H1 (cell line): Measurements from ENCODE around the gene FRMD3. TPM values are rescaled to one million over a fixed set of nuclear protein-coding genes. Genes with fewer than 3 reads are reported as not detected.

ENCODE experiments used
- CTCF ChIA-PET: fragments of 300-600 bp; sonication (Branson Sonifier 250); formaldehyde crosslinking; loops from one replicate; lab custom pipeline; 2021; ENCODE audit not compliant: partially characterized antibody; lab: Charles Lee
- POLR2A ChIA-PET: fragments of 300-600 bp; sonication (Branson Sonifier 250); formaldehyde crosslinking; loops from one replicate; lab custom pipeline; 2021; ENCODE audit warnings: inconsistent platforms; ENCODE audit not compliant: partially characterized antibody; lab: Charles Lee
- DNase-seq, 2 experiments: peaks; one replicate each; pipeline versions ENCODE4 v3.0.0 to v3.0.0-alpha.2; 2010 to 2022; ENCODE audit warnings: low spot score in 2 of 2, low read depth in 1 of 2, mixed read lengths in 1 of 2
- FAIRE-seq: peaks from 2 replicates; lab custom pipeline; 2011; peaks lifted over from hg19 to GRCh38; lab: Jason Lieb, UNC
- H2AFZ ChIP-seq: 2 replicates; pipeline ENCODE4 v1.8.1; 2012; ENCODE audit warnings: low read length, inconsistent platforms
- H2AK5ac ChIP-seq: 2 replicates; pipeline ENCODE4 v1.6.1; 2013; ENCODE audit warnings: low read depth, low read length
- H2BK120ac ChIP-seq: replicated peaks from 2 replicates; pipeline ENCODE3; 2013; ENCODE audit warnings: low read depth, low read length, inconsistent platforms
- H2BK12ac ChIP-seq: 2 replicates; pipeline ENCODE4 v1.6.1; 2013; ENCODE audit warnings: low read depth, low read length
- H2BK15ac ChIP-seq: 2 replicates; pipeline ENCODE4 v1.6.1; 2013; ENCODE audit warnings: low read length
- H2BK20ac ChIP-seq: 2 replicates; pipeline ENCODE4 v1.6.1; 2013; ENCODE audit warnings: low read length
- H2BK5ac ChIP-seq: 2 replicates; pipeline ENCODE4 v1.6.1; 2013; ENCODE audit warnings: low read depth, low read length
- H3K14ac ChIP-seq: 2 replicates; pipeline ENCODE4 v1.6.1; 2013; ENCODE audit warnings: inconsistent platforms; ENCODE audit not compliant: insufficient read length
- H3K18ac ChIP-seq: 2 replicates; pipeline ENCODE4 v1.6.1; 2013; ENCODE audit warnings: low read length; ENCODE audit errors: extremely low read depth
- H3K23ac ChIP-seq: 2 replicates; pipeline ENCODE4 v1.6.1; 2013; ENCODE audit warnings: inconsistent platforms; ENCODE audit not compliant: insufficient read length
- H3K23me2 ChIP-seq: 2 replicates; pipeline ENCODE4 v1.6.1; 2013; ENCODE audit warnings: low read depth, low read length
- H3K27ac ChIP-seq: 2 replicates; pipeline ENCODE4 v1.6.1; 2011; ENCODE audit warnings: low read depth, low read length, inconsistent platforms
- H3K27me3 ChIP-seq, 4 experiments: replicated peaks in 1 of 4; 1 replicate in 1 of 4; 2 replicates in 3 of 4; pipeline versions ENCODE4 v1.6.1 to v1.8.1; 2011 to 2013; ENCODE audit warnings: low read length in 3 of 4, mild to moderate bottlenecking in 3 of 4, inconsistent platforms in 2 of 4, mixed read lengths in 2 of 4, moderate library complexity in 1 of 4; ENCODE audit not compliant: control insufficient read depth in 3 of 4, insufficient read depth in 3 of 4; ENCODE audit errors: extremely low read depth in 1 of 4
- H3K36me3 ChIP-seq, 4 experiments: 2 replicates each; pipeline versions ENCODE4 v1.6.1 to v1.8.1; 2011 to 2013; ENCODE audit warnings: mild to moderate bottlenecking in 4 of 4, low read length in 3 of 4, moderate library complexity in 2 of 4, control low read depth in 1 of 4, inconsistent platforms in 1 of 4; ENCODE audit not compliant: insufficient read depth in 4 of 4, control insufficient read depth in 2 of 4
- H3K4ac ChIP-seq: replicated peaks from 2 replicates; pipeline ENCODE3; 2013; ENCODE audit warnings: low read length, low read depth, mixed read lengths, inconsistent platforms; ENCODE audit not compliant: insufficient read length
- H3K4me1 ChIP-seq, 4 experiments: replicated peaks in 1 of 4; 1 replicate in 1 of 4; 2 replicates in 3 of 4; pipeline versions ENCODE4 v1.6.1 to v1.8.1; 2011 to 2013; ENCODE audit warnings: low read length in 3 of 4, inconsistent platforms in 2 of 4, mixed read lengths in 1 of 4; ENCODE audit not compliant: insufficient read depth in 4 of 4, control insufficient read depth in 3 of 4
- H3K4me2 ChIP-seq, 2 experiments: 2 replicates each; pipeline versions ENCODE4 v1.6.1 to v1.8.1; 2011 to 2013; ENCODE audit warnings: low read depth in 2 of 2, low read length in 2 of 2, control low read depth in 1 of 2, inconsistent platforms in 1 of 2, mild to moderate bottlenecking in 1 of 2; ENCODE audit not compliant: insufficient read depth in 1 of 2
- H3K4me3 ChIP-seq, 4 experiments: fragments of 200-600, 300-600 bp in 1 of 4; sonication (generic), shearing (Covaris generic), sonication (Bioruptor Twin) in 1 of 4; 2 replicates each; pipeline versions ENCODE4 v1.5.1 to v1.8.1; 2011 to 2016; ENCODE audit warnings: low read length in 4 of 4, low read depth in 3 of 4, control low read depth in 2 of 4, inconsistent platforms in 2 of 4, mild to moderate bottlenecking in 2 of 4, mixed read lengths in 1 of 4, moderate library complexity in 1 of 4; ENCODE audit not compliant: insufficient read depth in 2 of 4; ENCODE audit errors: extremely low read depth in 1 of 4
- H3K56ac ChIP-seq: replicated peaks from 2 replicates; pipeline ENCODE3; 2013; ENCODE audit warnings: low read depth, mild to moderate bottlenecking, mixed read lengths, low read length, inconsistent platforms; ENCODE audit not compliant: insufficient read length
- H3K79me1 ChIP-seq: 2 replicates; pipeline ENCODE4 v1.6.1; 2013; ENCODE audit warnings: low read depth, low read length, control low read depth
- H3K79me2 ChIP-seq, 2 experiments: 2 replicates each; pipeline versions ENCODE4 v1.6.1 to v1.8.1; 2012 to 2013; ENCODE audit warnings: low read length in 2 of 2, mild to moderate bottlenecking in 2 of 2, inconsistent platforms in 1 of 2; ENCODE audit not compliant: insufficient read depth in 2 of 2, control insufficient read depth in 1 of 2
- H3K9ac ChIP-seq, 4 experiments: replicated peaks in 1 of 4; 1 replicate in 1 of 4; 2 replicates in 3 of 4; pipeline versions ENCODE4 v1.6.1 to v1.8.1; 2011 to 2013; ENCODE audit warnings: low read depth in 3 of 4, low read length in 3 of 4, control low read depth in 2 of 4, mild to moderate bottlenecking in 2 of 4, moderate library complexity in 2 of 4, inconsistent platforms in 1 of 4; ENCODE audit errors: extremely low read depth in 1 of 4
- H3K9me3 ChIP-seq, 2 experiments: 2 replicates each; pipeline versions ENCODE4 v1.6.1 to v1.8.1; 2012 to 2013; ENCODE audit warnings: mild to moderate bottlenecking in 2 of 2, moderate library complexity in 2 of 2, control low read depth in 1 of 2, inconsistent platforms in 1 of 2, low read depth in 1 of 2, low read length in 1 of 2, mixed read lengths in 1 of 2; ENCODE audit not compliant: insufficient read depth in 2 of 2
- H4K20me1 ChIP-seq, 2 experiments: replicated peaks in 1 of 2; 2 replicates each; pipeline versions ENCODE3 to v1.8.1; 2011 to 2013; ENCODE audit warnings: inconsistent platforms in 2 of 2, low read length in 2 of 2, mild to moderate bottlenecking in 1 of 2; ENCODE audit not compliant: insufficient read depth in 2 of 2, control insufficient read depth in 1 of 2
- H4K5ac ChIP-seq: 2 replicates; pipeline ENCODE4 v1.6.1; 2013; ENCODE audit warnings: low read length, low read depth, mixed read lengths, inconsistent platforms; ENCODE audit not compliant: insufficient read length
- H4K8ac ChIP-seq: 2 replicates; pipeline ENCODE4 v1.8.0; 2013; ENCODE audit warnings: mild to moderate bottlenecking, moderate library complexity, low read length, inconsistent platforms; ENCODE audit not compliant: insufficient read depth; ENCODE audit errors: extremely low read depth
- H4K91ac ChIP-seq: replicated peaks from 2 replicates; pipeline ENCODE3; 2013; ENCODE audit warnings: low read length, mixed read lengths, inconsistent platforms; ENCODE audit not compliant: insufficient read length
- CTBP2 ChIP-seq: IDR thresholded peaks from 2 replicates; pipeline ENCODE4 v1.7.0; 2011; ENCODE audit warnings: borderline replicate concordance, mild to moderate bottlenecking, moderate library complexity, mixed read lengths, low read length; ENCODE audit not compliant: insufficient read depth, insufficient read length
- WGBS, 2 experiments: shearing (Covaris generic) in 1 of 2; methylation state at CpG; one replicate each; pipeline versions ENCODE4 v1.1.6 to v1.1.7; 2013 to 2015; ENCODE audit warnings: low lambda C conversion rate in 2 of 2, mixed read lengths in 2 of 2, inconsistent platforms in 1 of 2, low coverage in 1 of 2, missing lambda C conversion rate in 1 of 2; ENCODE audit not compliant: insufficient replicate concordance in 2 of 2, insufficient coverage in 1 of 2, insufficient read length in 1 of 2; ENCODE audit errors: extremely low coverage in 1 of 2, missing lambda C conversion rate in 1 of 2; 5-methylcytosine and 5-hydroxymethylcytosine counted together
- polyA plus RNA-seq, 7 experiments: library from polyadenylated mRNA; depleted of rRNA in 3 of 7; stranded (reverse) in 5 of 7; unstranded in 2 of 7; fragments of >200 nt in 5 of 7; fragments of 200-250 nt in 2 of 7; gene quantifications; 1 replicate in 5 of 7; 2 replicates in 1 of 7; 4 replicates in 1 of 7; pipeline versions ENCODE4 v1.2.1 to v1.2.3, GENCODE V29; 2011 to 2013; ENCODE audit warnings: missing spikeins in 2 of 7, mixed read lengths in 2 of 7
- total RNA-seq: library from RNA; stranded (reverse); fragmentation: NEBNext Ultra II Directional; extraction: Animal tissue kit (Norgen Biotek cat#: 25700); gene quantifications from 2 replicates; pipeline ENCODE4 v1.2.1, GENCODE V29; 2021

The FRMD3 gene
- total and polyA plus RNA-seq, 2 of the 8 experiments (the other 6 are each of a cell fraction or from before 2014, with no cell fraction given) = 0.15 to 1.4 TPM

GRCh38 chr9:83459830-83460229 is 78.4 kb downstream of the FRMD3 start:
- Histone ChIP-seq H3K18ac (no peak overlapping the region), H2AFZ (no peak overlapping the region), H3K9ac (no peak overlapping the region), H3K23ac (no peak overlapping the region), H3K79me1 (no peaks in the 10 kb centered on the region), H3K79me2 (no peaks in the 10 kb centered on the region), H3K9me3 (peaks cover 0 to 4% of the 10 kb centered on the region in 2 experiments; a peak in 1 of 4 replicates), H3K23me2 (no peaks in the 10 kb centered on the region), H3K27ac (no peak overlapping the region), H2BK15ac (no peak overlapping the region), H4K91ac (no peak overlapping the region), H2BK20ac (no peak overlapping the region), H3K14ac (no peak overlapping the region), H3K56ac (no peak overlapping the region), H3K36me3 (no peaks in the 10 kb centered on the region), H3K4me2 (no peak overlapping the region), H4K8ac (no peak overlapping the region), H2BK120ac (no peak overlapping the region), H3K4me3 (no peak overlapping the region), H2AK5ac (no peak overlapping the region), H2BK5ac (no peak overlapping the region), H4K5ac (no peak overlapping the region), H3K27me3 (no peaks in the 10 kb centered on the region), H4K20me1 (no peaks in the 10 kb centered on the region), H2BK12ac (no peak overlapping the region), H3K4ac (no peak overlapping the region), H3K4me1 (no peaks in the 10 kb centered on the region)
- FAIRE-seq = no peak
- CTCF ChIA-PET = interaction anchor here (1.0 kb wide), 1 partner anchor 14 kb away, joined by 3 read pairs; no protein-coding TSS in a partner anchor
- 98% methylated on average over 4 of the region's 4 CpGs; no CpG with 5 or more reads in 1 of the 2 experiments for WGBS, 2 experiments
- POLR2A ChIA-PET = no interaction called here
- DNase-seq = no peak
- no peak for TF ChIP-seq CTBP2
